ENCODE results near the gene PROM1. TPM values are rescaled to one million over a fixed set of nuclear protein-coding genes. Genes with fewer than 3 reads are reported as not detected.

The PROM1 gene
- total RNA-seq, 2 experiments from 2014 or later: not detected

GRCh38 chr4:16118090-16118489, 34.3 kb upstream of the PROM1 start:
- Mint-ChIP-seq H3K27me3 (peaks cover 6% of the 10 kb centered on the region), H3K27ac (no peak overlapping the region), H3K36me3 (no peaks in the 10 kb centered on the region), H3K4me1 (ENCODE audit: low read depth) (peaks cover 10% of the 10 kb centered on the region), H3K4me3 (no peak overlapping the region), H3K9me3 (no peaks in the 10 kb centered on the region)
- ChIA-PET CTCF (no interaction called here), POLR2A (no interaction called here)
- no peak for DNase-seq
- intact Hi-C loops (cut with micrococcal nuclease): no loop called here

- peaks cover 10% of the 10 kb centered on the region for H3K27me3 Mint-ChIP-seq
- POLR2A ChIA-PET: no interaction called here
- H3K4me1 Mint-ChIP-seq (ENCODE audit: low read depth): peaks cover 2% of the 10 kb centered on the region
- no peaks in the 10 kb centered on the region for H3K9me3 Mint-ChIP-seq
- DNase-seq: no peak
- no peaks in the 10 kb centered on the region for H3K36me3 Mint-ChIP-seq
- no peak overlapping the region for H3K4me3 Mint-ChIP-seq
- no peak overlapping the region for H3K27ac Mint-ChIP-seq
- intact Hi-C loops (cut with micrococcal nuclease): no loop called here
- CTCF ChIA-PET: no interaction called here
These were observed 33.3 kb upstream of the PROM1 start for GRCh38 chr4:16117164-16117563.

GRCh38 chr4:16116493-16116990, 32.7 kb upstream of the PROM1 start:
- Mint-ChIP-seq H3K27ac (no peak overlapping the region), H3K27me3 (peaks cover 12% of the 10 kb centered on the region), H3K4me1 (ENCODE audit: low read depth) (no peaks in the 10 kb centered on the region), H3K9me3 (no peaks in the 10 kb centered on the region), H3K36me3 (no peaks in the 10 kb centered on the region), H3K4me3 (no peak overlapping the region)
- intact Hi-C loops (cut with micrococcal nuclease): no loop called here
- POLR2A ChIA-PET: no interaction called here
- CTCF ChIA-PET: no interaction called here
- no peak for DNase-seq

GRCh38 chr4:16116019-16116418, 32.2 kb upstream of the PROM1 start:
- Mint-ChIP-seq H3K27ac (no peak overlapping the region), H3K36me3 (no peaks in the 10 kb centered on the region), H3K27me3 (peaks cover 14% of the 10 kb centered on the region), H3K9me3 (no peaks in the 10 kb centered on the region), H3K4me3 (no peak overlapping the region), H3K4me1 (ENCODE audit: low read depth) (no peaks in the 10 kb centered on the region)
- ChIA-PET POLR2A (no interaction called here), CTCF (no interaction called here)
- no peak for DNase-seq
- intact Hi-C loops (cut with micrococcal nuclease): no loop called here

DNA sequence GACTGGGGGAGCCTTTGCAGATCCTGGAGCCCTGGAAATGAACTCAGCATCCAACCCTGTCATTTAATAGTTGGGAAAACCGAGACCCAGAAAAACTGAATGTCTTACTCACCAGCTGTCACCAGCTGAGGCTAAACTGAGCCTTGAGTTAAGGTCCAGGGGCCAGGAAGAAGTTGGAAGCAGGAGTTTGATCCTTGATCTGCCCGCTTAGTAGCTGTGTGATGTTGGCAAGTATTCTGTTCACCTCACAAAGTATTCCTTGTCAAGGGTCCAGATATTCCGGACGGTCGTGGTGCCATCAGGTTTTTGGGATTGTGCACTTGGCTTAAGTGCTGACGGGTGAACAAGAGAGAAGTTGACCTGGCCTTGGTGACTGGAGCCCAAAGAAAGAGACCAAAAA, 30.7 kb upstream of the PROM1 start:
- H3K27me3 Mint-ChIP-seq: peaks cover 11% of the 10 kb centered on the region
- no peak overlapping the region for H3K27ac Mint-ChIP-seq
- ChIA-PET POLR2A (no interaction called here), CTCF (no interaction called here)
- intact Hi-C loops (cut with micrococcal nuclease): no loop called here
- H3K9me3 Mint-ChIP-seq: no peaks in the 10 kb centered on the region
- no peaks in the 10 kb centered on the region for H3K36me3 Mint-ChIP-seq
- H3K4me3 Mint-ChIP-seq: no peak overlapping the region
- DNase-seq: no peak
- no peaks in the 10 kb centered on the region for H3K4me1 Mint-ChIP-seq (ENCODE audit: low read depth)

DNA sequence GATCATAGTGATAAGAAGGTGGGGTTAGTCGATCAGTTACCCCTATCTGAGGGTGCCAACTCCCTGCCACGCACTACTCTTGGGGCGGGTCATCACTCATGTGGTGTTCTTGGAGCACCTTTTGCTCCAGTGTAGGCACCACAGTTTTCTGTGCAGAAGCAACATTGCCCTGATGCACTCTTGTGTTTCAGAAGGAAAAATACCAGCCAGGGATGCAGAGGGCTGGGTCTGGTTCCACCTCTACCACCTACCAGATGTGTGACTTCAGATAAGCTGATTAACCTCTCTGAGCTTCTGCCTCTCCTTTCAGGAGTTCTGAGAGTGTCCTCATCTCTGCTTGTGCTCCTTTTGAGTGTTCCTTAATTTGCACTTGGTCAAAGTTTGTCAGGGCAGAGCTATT, 29.9 kb upstream of the PROM1 start:
- POLR2A ChIA-PET: no interaction called here
- Mint-ChIP-seq H3K4me1 (ENCODE audit: low read depth) (no peaks in the 10 kb centered on the region), H3K27ac (no peak overlapping the region), H3K9me3 (no peaks in the 10 kb centered on the region), H3K27me3 (peaks cover 11% of the 10 kb centered on the region), H3K4me3 (no peak overlapping the region), H3K36me3 (no peaks in the 10 kb centered on the region)
- CTCF ChIA-PET: no interaction called here
- DNase-seq: no peak
- intact Hi-C loops (cut with micrococcal nuclease): no loop called here

DNA sequence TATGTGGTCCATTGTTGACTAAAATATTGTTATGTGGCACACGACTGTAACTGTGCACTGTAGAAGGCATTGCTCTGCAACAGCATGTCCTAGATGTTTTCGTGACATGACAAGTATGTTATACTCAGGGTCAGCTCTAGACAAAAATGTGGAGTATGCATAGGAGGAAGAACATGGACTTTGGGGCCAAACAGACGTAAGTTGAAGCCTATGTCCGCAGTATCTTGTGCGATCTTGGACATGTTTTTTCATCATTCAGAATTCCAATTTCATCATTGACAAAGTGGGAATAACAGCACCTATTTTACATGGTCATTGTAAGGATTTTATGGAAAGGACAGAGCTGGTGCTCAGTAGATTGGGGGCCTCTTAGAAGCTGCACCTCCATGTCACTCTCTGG, 27.7 kb upstream of the PROM1 start:
- Mint-ChIP-seq H3K27ac (no peak overlapping the region), H3K4me1 (ENCODE audit: low read depth) (no peaks in the 10 kb centered on the region), H3K27me3 (peaks cover 11% of the 10 kb centered on the region), H3K9me3 (no peaks in the 10 kb centered on the region), H3K36me3 (no peaks in the 10 kb centered on the region), H3K4me3 (no peak overlapping the region)
- intact Hi-C loops (cut with micrococcal nuclease): no loop called here
- no peak for DNase-seq
- ChIA-PET POLR2A (no interaction called here), CTCF (no interaction called here)

DNA sequence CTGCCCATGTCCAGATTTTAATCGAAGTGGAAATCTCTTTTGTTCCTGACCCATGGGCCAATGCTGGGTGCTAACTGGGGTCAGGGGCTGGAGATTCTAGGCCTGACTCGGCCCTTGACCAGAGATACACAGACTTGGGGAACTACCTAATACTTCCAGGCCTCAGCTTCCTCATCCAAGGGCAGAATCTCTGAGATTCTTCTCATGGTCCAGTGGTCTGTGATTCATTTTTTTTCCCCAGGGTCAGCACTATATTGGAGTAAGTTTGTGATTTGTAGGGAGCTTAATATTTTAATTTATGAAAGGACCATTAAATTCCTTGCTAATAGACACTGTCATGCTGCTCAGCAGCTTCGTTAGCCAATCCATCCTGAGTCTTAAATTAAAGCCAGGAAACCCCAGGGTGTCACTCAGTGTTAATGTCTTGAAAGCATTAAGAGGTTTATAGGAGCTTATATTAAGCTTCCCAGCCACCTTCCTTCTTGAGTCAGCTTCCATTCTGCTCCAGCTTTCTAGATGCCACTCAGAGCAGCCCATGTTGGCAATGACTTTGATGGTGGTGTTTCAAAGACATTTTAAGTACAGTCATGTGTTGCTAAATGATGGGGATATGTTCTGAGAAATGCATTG, 27.0 kb upstream of the PROM1 start:
- CTCF ChIA-PET: no interaction called here
- DNase-seq: no peak
- Mint-ChIP-seq H3K27ac (no peak overlapping the region), H3K4me1 (ENCODE audit: low read depth) (no peaks in the 10 kb centered on the region), H3K27me3 (peaks cover 11% of the 10 kb centered on the region), H3K36me3 (no peaks in the 10 kb centered on the region), H3K4me3 (no peak overlapping the region), H3K9me3 (no peaks in the 10 kb centered on the region)
- POLR2A ChIA-PET: no interaction called here
- intact Hi-C loops (cut with micrococcal nuclease): no loop called here

GRCh38 chr4:16110199-16110598, 26.4 kb upstream of the PROM1 start:
- intact Hi-C loops (cut with micrococcal nuclease): no loop called here
- no peak for DNase-seq
- ChIA-PET POLR2A (no interaction called here), CTCF (no interaction called here)
- Mint-ChIP-seq H3K4me1 (ENCODE audit: low read depth) (no peaks in the 10 kb centered on the region), H3K27me3 (peaks cover 11% of the 10 kb centered on the region), H3K27ac (no peak overlapping the region), H3K4me3 (no peak overlapping the region), H3K9me3 (no peaks in the 10 kb centered on the region), H3K36me3 (no peaks in the 10 kb centered on the region)

GRCh38 chr4:16109256-16109655, 25.4 kb upstream of the PROM1 start:
- CTCF ChIA-PET: interaction anchor here (0.8 kb wide), 1 partner anchor 30 kb away, joined by 3 read pairs; no protein-coding TSS in a partner anchor
- Mint-ChIP-seq H3K4me1 (ENCODE audit: low read depth) (no peaks in the 10 kb centered on the region), H3K4me3 (no peak overlapping the region), H3K27ac (no peak overlapping the region), H3K9me3 (no peaks in the 10 kb centered on the region), H3K36me3 (no peaks in the 10 kb centered on the region), H3K27me3 (peaks cover 11% of the 10 kb centered on the region)
- POLR2A ChIA-PET: no interaction called here
- intact Hi-C loops (cut with micrococcal nuclease): no loop called here
- DNase-seq: no peak

DNA sequence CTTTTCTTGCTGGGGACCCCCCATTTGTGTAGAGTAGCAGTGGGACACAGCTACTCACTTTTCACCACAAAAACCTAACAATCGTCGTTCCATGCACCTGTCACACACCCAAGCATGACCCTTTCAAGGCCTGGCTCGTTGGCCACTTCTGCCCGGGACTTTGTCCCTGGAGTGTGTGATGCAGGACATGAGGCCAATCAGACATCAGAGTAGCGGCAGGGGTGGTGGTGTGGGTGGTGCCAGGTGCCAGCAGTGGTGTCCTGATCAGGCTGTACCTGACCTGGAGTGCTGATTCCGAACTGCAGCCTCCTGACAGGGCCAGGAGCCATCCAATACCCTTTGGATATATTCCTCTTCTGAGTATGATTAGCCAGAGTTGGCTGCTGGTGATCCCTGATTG, 23.1 kb upstream of the PROM1 start:
- POLR2A ChIA-PET: no interaction called here

DNA sequence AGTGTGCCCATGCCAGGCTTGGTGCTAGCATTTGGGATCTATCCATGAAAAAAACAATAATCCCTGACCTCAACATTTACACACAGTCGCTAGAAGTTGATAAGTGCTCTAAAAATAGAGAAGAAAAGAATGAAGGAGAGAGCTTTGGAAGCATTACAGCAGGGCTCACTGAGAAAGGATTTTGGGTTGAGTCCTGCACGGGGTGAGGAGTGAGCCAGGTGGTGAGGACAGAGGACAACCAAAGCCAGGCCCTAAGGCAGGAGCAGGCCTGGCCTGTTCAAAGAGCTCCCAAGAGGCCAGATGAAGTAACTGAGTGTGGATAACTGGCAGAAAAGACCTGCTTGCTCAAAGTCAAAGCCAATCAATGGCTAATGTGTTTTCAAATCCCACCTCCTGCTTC, 20.7 kb upstream of the PROM1 start:
- no peak for DNase-seq
- no peaks in the 10 kb centered on the region for H3K9me3 Mint-ChIP-seq
- no peaks in the 10 kb centered on the region for H3K36me3 Mint-ChIP-seq
- no peak overlapping the region for H3K4me3 Mint-ChIP-seq
- no peaks in the 10 kb centered on the region for H3K27me3 Mint-ChIP-seq
- intact Hi-C loops (cut with micrococcal nuclease): no loop called here
- H3K27ac Mint-ChIP-seq: no peak overlapping the region
- no peaks in the 10 kb centered on the region for H3K4me1 Mint-ChIP-seq (ENCODE audit: low read depth)
- ChIA-PET POLR2A (no interaction called here), CTCF (no interaction called here)

More for the DNA sequence above, 23.1 kb upstream of the PROM1 start:
- Mint-ChIP-seq H3K27me3 (peaks cover 4% of the 10 kb centered on the region), H3K9me3 (no peaks in the 10 kb centered on the region), H3K4me3 (no peak overlapping the region), H3K36me3 (no peaks in the 10 kb centered on the region), H3K27ac (no peak overlapping the region), H3K4me1 (ENCODE audit: low read depth) (no peaks in the 10 kb centered on the region)
- DNase-seq: no peak
- CTCF ChIA-PET: no interaction called here
- intact Hi-C loops (cut with micrococcal nuclease): no loop called here

- DNase-seq: no peak
- intact Hi-C loops (cut with micrococcal nuclease): no loop called here
- no peak overlapping the region for H3K27ac Mint-ChIP-seq
- no peaks in the 10 kb centered on the region for H3K36me3 Mint-ChIP-seq
- peaks cover 4% of the 10 kb centered on the region for H3K27me3 Mint-ChIP-seq
- no peaks in the 10 kb centered on the region for H3K9me3 Mint-ChIP-seq
- ChIA-PET CTCF (interaction anchor here (1.2 kb wide), 1 partner anchor 103 kb away, joined by 3 read pairs; no protein-coding TSS in a partner anchor), POLR2A (no interaction called here)
- no peaks in the 10 kb centered on the region for H3K4me1 Mint-ChIP-seq (ENCODE audit: low read depth)
- H3K4me3 Mint-ChIP-seq: no peak overlapping the region
These were observed 18.5 kb upstream of the PROM1 start for GRCh38 chr4:16102356-16102755.

Data from activated CD4-positive, alpha-beta memory T cell treated with anti-CD3 and anti-CD28 coated beads for 36 hours (primary cell).